Mammary epithelial cell (primary cell): ENCODE results near the gene GFER.
A peak's percentile ranks its signal among the peaks of the same experiment; 100 is the strongest.

Experiments
- EZH2 ChIP-seq: IDR thresholded peaks from 2 replicates; pipeline ENCODE4 v1.6.1; 2012; ENCODE audit warnings: low read length, inconsistent platforms, borderline replicate concordance
- TF ChIP-seq, protein P1 (sequence below), 2 donors: IDR thresholded peaks in 1 of 2; conservative IDR thresholded peaks in 1 of 2; 2 replicates each; pipeline ENCODE4 v1.5.1; 2011 to 2012; ENCODE audit warnings: inconsistent platforms in 2 of 2, low read length in 2 of 2, mild to moderate bottlenecking in 2 of 2, control low read depth in 1 of 2, low read depth in 1 of 2; ENCODE audit not compliant: insufficient read depth in 1 of 2; ENCODE audit errors: extremely low read depth in 1 of 2

DNA sequence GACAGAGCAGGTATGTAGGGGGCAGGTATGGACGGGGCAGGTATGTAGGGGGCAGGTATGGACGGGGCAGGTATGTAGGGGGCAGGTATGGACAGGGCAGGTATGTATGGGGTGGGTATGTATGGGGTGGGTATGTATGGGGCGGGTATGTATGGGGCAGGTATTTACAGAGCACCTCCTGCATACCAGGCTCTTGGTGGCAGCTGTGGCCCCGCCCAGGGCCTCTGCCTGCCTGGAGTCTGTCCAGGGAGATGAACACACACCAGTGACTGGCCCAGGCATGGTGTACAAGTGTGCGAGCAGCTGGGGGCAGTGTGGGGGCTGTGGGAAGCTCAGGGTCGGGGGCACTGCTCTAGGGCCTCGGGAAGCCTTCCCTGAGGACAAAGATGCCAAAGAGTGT is 33.9 kb upstream of the GFER start:
- TF ChIP-seq, protein P1, sequence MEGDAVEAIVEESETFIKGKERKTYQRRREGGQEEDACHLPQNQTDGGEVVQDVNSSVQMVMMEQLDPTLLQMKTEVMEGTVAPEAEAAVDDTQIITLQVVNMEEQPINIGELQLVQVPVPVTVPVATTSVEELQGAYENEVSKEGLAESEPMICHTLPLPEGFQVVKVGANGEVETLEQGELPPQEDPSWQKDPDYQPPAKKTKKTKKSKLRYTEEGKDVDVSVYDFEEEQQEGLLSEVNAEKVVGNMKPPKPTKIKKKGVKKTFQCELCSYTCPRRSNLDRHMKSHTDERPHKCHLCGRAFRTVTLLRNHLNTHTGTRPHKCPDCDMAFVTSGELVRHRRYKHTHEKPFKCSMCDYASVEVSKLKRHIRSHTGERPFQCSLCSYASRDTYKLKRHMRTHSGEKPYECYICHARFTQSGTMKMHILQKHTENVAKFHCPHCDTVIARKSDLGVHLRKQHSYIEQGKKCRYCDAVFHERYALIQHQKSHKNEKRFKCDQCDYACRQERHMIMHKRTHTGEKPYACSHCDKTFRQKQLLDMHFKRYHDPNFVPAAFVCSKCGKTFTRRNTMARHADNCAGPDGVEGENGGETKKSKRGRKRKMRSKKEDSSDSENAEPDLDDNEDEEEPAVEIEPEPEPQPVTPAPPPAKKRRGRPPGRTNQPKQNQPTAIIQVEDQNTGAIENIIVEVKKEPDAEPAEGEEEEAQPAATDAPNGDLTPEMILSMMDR (conservative IDR thresholded peaks at IDR 0.05 in 1 of 2, IDR thresholded peaks at IDR 0.05 in 1 of 2; ENCODE audit: extremely low read depth in 1 of 2, insufficient read depth in 1 of 2, low read depth in 1 of 2, low read length in 2 of 2) = peak in 1 of 2 donors; percentile 38
- TF ChIP-seq EZH2 = no peak
